ENCODE results near the gene METTL13. TPM values are rescaled to one million over a fixed set of nuclear protein-coding genes. Genes with fewer than 3 reads are reported as not detected.

The METTL13 gene
- total and polyA plus RNA-seq, 2 of the 4 experiments (the other 2 are of a cell fraction), result 25.1 to 26.3 TPM

GRCh38 chr1:171834821-171835220 is 53.4 kb downstream of the METTL13 start:
- H3K27me3 ChIP-seq (ENCODE audit: control insufficient read depth, insufficient read depth, low read length), result peaks cover 5% of the 10 kb centered on the region
- ATAC-seq (ENCODE audit: low read depth), result no peak
- WGBS, 2 experiments (ENCODE audit: extremely low coverage in 2 of 2, insufficient read length in 1 of 2), result 67% methylated on average over 1 of the region's 2 CpGs; no CpG with 5 or more reads in 1 of the 2 experiments
- H3K79me1 ChIP-seq (ENCODE audit: low read depth in 1 of 2, low read length in 2 of 2), result no peaks in the 10 kb centered on the region
- H2AFZ ChIP-seq (replicated peaks; ENCODE audit: low read length, poor library complexity), result no peak overlapping the region
- H3K14ac ChIP-seq (replicated peaks; ENCODE audit: low read depth, low read length), result no peak overlapping the region
- H4K8ac ChIP-seq (ENCODE audit: low read depth in 2 of 2, low read length in 2 of 2), result no peak overlapping the region
- no peak overlapping the region for H2AK9ac ChIP-seq (replicated peaks; ENCODE audit: low read depth, low read length, poor library complexity)
- ChIA-PET POLR2A (ENCODE audit: unreplicated experiment) (no interaction called here), CTCF (no interaction called here)
- H4K20me1 ChIP-seq (ENCODE audit: insufficient read depth, low read length), result no peaks in the 10 kb centered on the region
- BruUV-seq (replicated peaks), result no TSS peak
- H2BK20ac ChIP-seq (ENCODE audit: low read depth, low read length), result no peak overlapping the region
- no peak overlapping the region for H3K9ac ChIP-seq (ENCODE audit: low read depth, low read length)
- no peak overlapping the region for H2BK15ac ChIP-seq (ENCODE audit: low read depth, low read length)
- no peaks in the 10 kb centered on the region for H3K4me1 ChIP-seq (ENCODE audit: control insufficient read depth, insufficient read depth, low read length)
- no peaks in the 10 kb centered on the region for H3K9me1 ChIP-seq (ENCODE audit: insufficient read depth, low read length)
- no peak overlapping the region for H2BK120ac ChIP-seq (ENCODE audit: low read depth, low read length)
- H4K91ac ChIP-seq (ENCODE audit: insufficient read depth, low read depth, low read length), result no peak overlapping the region
- intact Hi-C loops (cut with micrococcal nuclease), result no loop called here
- H3K36me3 ChIP-seq (ENCODE audit: control insufficient read depth, insufficient read depth, low read length), result no peaks in the 10 kb centered on the region
- H2BK5ac ChIP-seq (ENCODE audit: low read depth, low read length, poor library complexity, severe bottlenecking), result no peak overlapping the region
- no peak overlapping the region for H2AK5ac ChIP-seq (ENCODE audit: low read depth, low read length)
- H3K4me2 ChIP-seq (ENCODE audit: low read depth, low read length), result no peak overlapping the region
- no peak for TF ChIP-seq FOS (IDR thresholded peaks at IDR 0.05; ENCODE audit: low read depth, low read length)
- TF ChIP-seq SMC3 (IDR thresholded peaks at IDR 0.05; ENCODE audit: low read depth, low read length), result no peak
- TF ChIP-seq CHD1 (IDR thresholded peaks at IDR 0.05; ENCODE audit: low read depth, low read length), result no peak
- no peak for TF ChIP-seq RAD21 (IDR thresholded peaks at IDR 0.05; ENCODE audit: low read length)
- TF ChIP-seq ELK1 (IDR thresholded peaks at IDR 0.05; ENCODE audit: borderline replicate concordance, low read depth, low read length), result no peak
- TF ChIP-seq MAZ (IDR thresholded peaks at IDR 0.05; ENCODE audit: borderline replicate concordance, low read depth, low read length), result no peak
- TF ChIP-seq MAFK (IDR thresholded peaks at IDR 0.05; ENCODE audit: low read depth, low read length), result no peak
- TF ChIP-seq NFE2L2 (IDR thresholded peaks at IDR 0.05; ENCODE audit: low read depth, low read length), result no peak
- no peak for TF ChIP-seq CTCF (conservative IDR thresholded peaks at IDR 0.05; ENCODE audit: low read depth, low read length)
- H3K56ac ChIP-seq (ENCODE audit: extremely low read depth, insufficient read depth, low read length), result no peak overlapping the region
- in situ Hi-C loops (cut with MboI; ENCODE audit: low sequenced_read_pairs), result no loop called here
- H3K4me3 ChIP-seq (ENCODE audit: insufficient read depth, low read depth, low read length), result no peak overlapping the region
- H3K27ac ChIP-seq (ENCODE audit: insufficient read depth, low read length), result no peak overlapping the region
- dilution Hi-C loops (cut with HindIII; ENCODE audit: low sequenced_read_pairs, unreplicated experiment), result no loop called here
- H3K23ac ChIP-seq (ENCODE audit: low read depth, low read length), result no peak overlapping the region
- no peaks in the 10 kb centered on the region for H3K9me3 ChIP-seq (ENCODE audit: control insufficient read depth, insufficient read depth, low read length)
- H4K5ac ChIP-seq (ENCODE audit: low read depth, low read length), result no peak overlapping the region
- no peak overlapping the region for H3K18ac ChIP-seq (ENCODE audit: low read depth, low read length)
- no peak overlapping the region for H3K4ac ChIP-seq (ENCODE audit: low read depth, low read length)
- no peak for DNase-seq
